Eye (tissue), 1 donor: Measurements from ENCODE around the gene NEDD4L.
"Not testable (repeated sequence)": the region's sequence is repeated elsewhere in the genome, so short reads cannot be mapped to it uniquely, and the experiment has no call there.

Experiments
- DNase-seq: peaks from one replicate; pipeline ENCODE4 v3.0.0-alpha.2; 2015

The NEDD4L gene

GRCh38 chr18:58043491-58044369, at the start of gene NEDD4L:
NEDD4L (plus strand) TSS chr18:58044226; CDS start chr18:58044661, 435 bp downstream.
- DNase-seq = peak; percentile 95

GRCh38 chr18:57995331-57995730, 48.7 kb upstream of the NEDD4L start:
- DNase-seq = no peak

- not testable (repeated sequence) for DNase-seq
These were observed 47.1 kb upstream of the NEDD4L start for GRCh38 chr18:57996894-57997293.

GRCh38 chr18:57997820-57998219, 46.2 kb upstream of the NEDD4L start:
- peak; percentile 38 for DNase-seq

GRCh38 chr18:57998461-57998860, 45.6 kb upstream of the NEDD4L start:
- no peak for DNase-seq

GRCh38 chr18:58004317-58004716, 39.7 kb upstream of the NEDD4L start:
- DNase-seq = no peak

- no peak for DNase-seq
These were observed 39.0 kb upstream of the NEDD4L start for GRCh38 chr18:58005011-58005410.

- DNase-seq = no peak
These were observed 38.0 kb upstream of the NEDD4L start for GRCh38 chr18:58005885-58006523.

GRCh38 chr18:58009166-58009565, 34.9 kb upstream of the NEDD4L start:
- DNase-seq = no peak

GRCh38 chr18:58010265-58010664, 33.8 kb upstream of the NEDD4L start:
- no peak for DNase-seq

- no peak for DNase-seq
These were observed 31.7 kb upstream of the NEDD4L start for GRCh38 chr18:58012356-58012755.

- DNase-seq = no peak
These were observed 30.5 kb upstream of the NEDD4L start for GRCh38 chr18:58013241-58014211.

GRCh38 chr18:58015065-58015780, 28.8 kb upstream of the NEDD4L start:
- DNase-seq = no peak

- no peak for DNase-seq
These were observed 26.8 kb upstream of the NEDD4L start for GRCh38 chr18:58017267-58017666.

- no peak for DNase-seq
These were observed 23.4 kb upstream of the NEDD4L start for GRCh38 chr18:58020567-58021107.

- no peak for DNase-seq
These were observed 22.5 kb upstream of the NEDD4L start for GRCh38 chr18:58021504-58021903.

GRCh38 chr18:58023108-58023507, 20.9 kb upstream of the NEDD4L start:
- DNase-seq = no peak

- DNase-seq = peak; percentile 40
These were observed 19.9 kb upstream of the NEDD4L start for GRCh38 chr18:58024139-58024538.

GRCh38 chr18:58025205-58025604, 18.8 kb upstream of the NEDD4L start:
- no peak for DNase-seq

GRCh38 chr18:58025733-58026132, 18.3 kb upstream of the NEDD4L start:
- no peak for DNase-seq

GRCh38 chr18:58026395-58026794, 17.6 kb upstream of the NEDD4L start:
- peak; percentile 13 for DNase-seq

- no peak for DNase-seq
These were observed 17.2 kb upstream of the NEDD4L start for GRCh38 chr18:58026857-58027256.
